Activated CD8-positive, alpha-beta T cell treated with anti-CD3 and anti-CD28 coated beads for 36 hours (primary cell): ENCODE measurements around the gene GIMAP1. TPM values are rescaled to one million over a fixed set of nuclear protein-coding genes. Genes with fewer than 3 reads are reported as not detected.

Experiments used
- ATAC-seq: fragments of 200-7000 bp; cut with Tn5 transposase; one replicate; pipeline ENCODE4 v1.10.0; 2021; ENCODE audit warnings: mild to moderate bottlenecking, moderate library complexity
- CTCF ChIA-PET: fragments of 350-600 bp; sonication (Branson Sonifier 250); formaldehyde crosslinking; loops from one replicate; lab custom pipeline; 2021; ENCODE audit warnings: antibody characterized with exemption; lab: Charles Lee
- POLR2A ChIA-PET: fragments of 350-600 bp; sonication (Branson Sonifier 250); formaldehyde crosslinking; loops from one replicate; lab custom pipeline; 2021; ENCODE audit warnings: antibody characterized with exemption; lab: Charles Lee
- DNase-seq: peaks from one replicate; pipeline ENCODE4 v3.0.0-alpha.2; 2020
- H3K27ac Mint-ChIP-seq: one replicate; pipeline ENCODE4 v1.8.0; 2021; ENCODE audit warnings: mild to moderate bottlenecking, mixed read lengths
- H3K27me3 Mint-ChIP-seq: one replicate; pipeline ENCODE4 v1.8.0; 2021; ENCODE audit warnings: mixed read lengths
- H3K36me3 Mint-ChIP-seq: one replicate; pipeline ENCODE4 v1.8.0; 2021; ENCODE audit warnings: low read depth, mixed read lengths
- H3K4me1 Mint-ChIP-seq: one replicate; pipeline ENCODE4 v1.8.0; 2021; ENCODE audit warnings: low read depth, mixed read lengths
- H3K4me3 Mint-ChIP-seq: one replicate; pipeline ENCODE4 v1.8.0; 2021; ENCODE audit warnings: mild to moderate bottlenecking, moderate library complexity, mixed read lengths
- H3K9me3 Mint-ChIP-seq: one replicate; pipeline ENCODE4 v1.8.0; 2021; ENCODE audit warnings: mixed read lengths
- intact Hi-C: fragments of 100-400 bp; cut with micrococcal nuclease; formaldehyde crosslinking; loops from one replicate; pipeline ENCODE4 v1.10.0; 2022
- total RNA-seq, 2 experiments: library from RNA; stranded (reverse); gene quantifications; one replicate each; pipeline ENCODE4 v1.2.3, GENCODE V29; 2021
- TF ChIP-seq, protein P1 (sequence below): fragments of 200-600 bp; IDR thresholded peaks from one replicate; pipeline ENCODE4 v1.8.0; 2022; ENCODE audit warnings: antibody characterized with exemption, mild to moderate bottlenecking

The GIMAP1 gene
- total RNA-seq, 2 experiments from 2014 or later = 8.7 to 9.3 TPM

GRCh38 chr7:150734254-150734653 is 17.8 kb downstream of the GIMAP1 start:
- ATAC-seq = peak; percentile 7
- POLR2A ChIA-PET = interaction anchor here (0.7 to 6.1 kb wide), 4 partner anchors 7 to 215 kb away, joined by 3 to 63 read pairs (median 10); partner anchors contain the start of gene GIMAP1

DNA sequence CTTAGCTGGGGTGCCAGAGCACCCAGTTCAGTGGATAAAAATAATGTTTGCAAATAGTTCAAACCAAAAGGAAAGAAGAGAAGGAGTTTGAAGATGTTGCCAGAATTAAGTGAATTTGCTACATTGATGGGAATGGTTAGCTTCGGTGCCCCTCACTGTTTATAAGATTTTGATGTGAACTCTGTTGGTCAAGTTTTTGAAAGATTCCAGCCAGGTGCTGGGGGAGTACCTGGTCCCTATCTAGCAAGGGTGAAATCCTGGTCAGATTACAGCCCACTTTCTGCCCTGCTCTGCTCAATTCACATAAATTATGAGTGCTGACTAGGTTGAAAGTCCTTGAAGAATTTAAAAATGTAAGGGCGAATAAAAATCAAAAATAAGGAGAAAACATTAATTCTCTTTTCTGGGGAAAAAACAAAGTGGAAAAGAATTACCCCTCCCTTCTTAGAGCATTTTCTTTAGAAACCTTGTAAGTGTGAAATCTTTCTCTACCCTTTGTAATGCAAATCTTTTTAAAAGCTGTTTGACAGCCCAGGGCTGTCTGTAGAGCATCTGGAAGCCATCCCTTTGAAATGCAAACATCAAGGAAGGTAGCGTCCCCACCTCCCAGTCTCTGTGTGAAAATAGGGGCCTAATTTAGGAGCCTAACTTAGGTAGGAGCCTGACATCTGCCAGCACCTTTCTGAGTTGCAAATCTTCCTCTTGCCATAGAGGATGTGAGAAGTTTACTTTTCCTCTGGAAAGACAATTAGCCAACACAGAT is 19.4 kb downstream of the GIMAP1 start:
- no peaks in the 10 kb centered on the region for H3K27me3 Mint-ChIP-seq
- POLR2A ChIA-PET = interaction anchor here (0.5 to 6.1 kb wide), 8 partner anchors 9 to 168 kb away, joined by 3 to 63 read pairs (median 3); partner anchors contain the start of genes GIMAP1 and GIMAP6
- H3K9me3 Mint-ChIP-seq = peaks cover 7% of the 10 kb centered on the region
- CTCF ChIA-PET = interaction anchor here (1.1 to 2.0 kb wide), 3 partner anchors 20 to 287 kb away, joined by 3 to 6 read pairs (median 4); partner anchors contain the start of gene GIMAP1
- TF ChIP-seq, protein P1, sequence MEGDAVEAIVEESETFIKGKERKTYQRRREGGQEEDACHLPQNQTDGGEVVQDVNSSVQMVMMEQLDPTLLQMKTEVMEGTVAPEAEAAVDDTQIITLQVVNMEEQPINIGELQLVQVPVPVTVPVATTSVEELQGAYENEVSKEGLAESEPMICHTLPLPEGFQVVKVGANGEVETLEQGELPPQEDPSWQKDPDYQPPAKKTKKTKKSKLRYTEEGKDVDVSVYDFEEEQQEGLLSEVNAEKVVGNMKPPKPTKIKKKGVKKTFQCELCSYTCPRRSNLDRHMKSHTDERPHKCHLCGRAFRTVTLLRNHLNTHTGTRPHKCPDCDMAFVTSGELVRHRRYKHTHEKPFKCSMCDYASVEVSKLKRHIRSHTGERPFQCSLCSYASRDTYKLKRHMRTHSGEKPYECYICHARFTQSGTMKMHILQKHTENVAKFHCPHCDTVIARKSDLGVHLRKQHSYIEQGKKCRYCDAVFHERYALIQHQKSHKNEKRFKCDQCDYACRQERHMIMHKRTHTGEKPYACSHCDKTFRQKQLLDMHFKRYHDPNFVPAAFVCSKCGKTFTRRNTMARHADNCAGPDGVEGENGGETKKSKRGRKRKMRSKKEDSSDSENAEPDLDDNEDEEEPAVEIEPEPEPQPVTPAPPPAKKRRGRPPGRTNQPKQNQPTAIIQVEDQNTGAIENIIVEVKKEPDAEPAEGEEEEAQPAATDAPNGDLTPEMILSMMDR = no peak
- peaks cover 69% of the 10 kb centered on the region for H3K4me1 Mint-ChIP-seq
- H3K36me3 Mint-ChIP-seq = peaks cover 29% of the 10 kb centered on the region
- intact Hi-C loops = loop anchor here (5.0 kb wide), 3 partner anchors 168 to 283 kb away; partner anchors contain the start of genes GIMAP4 and GIMAP8
- DNase-seq (no peak), ATAC-seq (no peak)
- peak overlapping the region; percentile 97 for H3K27ac Mint-ChIP-seq
- peak overlapping the region; percentile 89 for H3K4me3 Mint-ChIP-seq

More at GRCh38 chr7:150734254-150734653, 17.8 kb downstream of the GIMAP1 start:
- peak; percentile 72 for DNase-seq
- peaks cover 18% of the 10 kb centered on the region for H3K36me3 Mint-ChIP-seq
- H3K4me1 Mint-ChIP-seq = peaks cover 70% of the 10 kb centered on the region
- no peak overlapping the region for H3K4me3 Mint-ChIP-seq
- intact Hi-C loops = loop anchor here (5.0 kb wide), 1 partner anchor 47 kb away; the partner anchor contains the start of gene GIMAP2
- peak overlapping the region; percentile 97 for H3K27ac Mint-ChIP-seq
- TF ChIP-seq, protein P1 = no peak
- CTCF ChIA-PET = interaction anchor here (1.0 to 1.9 kb wide), 2 partner anchors 16 to 285 kb away, joined by 4 to 6 read pairs; no protein-coding TSS in a partner anchor
- peaks cover 4% of the 10 kb centered on the region for H3K9me3 Mint-ChIP-seq
- no peaks in the 10 kb centered on the region for H3K27me3 Mint-ChIP-seq

DNA sequence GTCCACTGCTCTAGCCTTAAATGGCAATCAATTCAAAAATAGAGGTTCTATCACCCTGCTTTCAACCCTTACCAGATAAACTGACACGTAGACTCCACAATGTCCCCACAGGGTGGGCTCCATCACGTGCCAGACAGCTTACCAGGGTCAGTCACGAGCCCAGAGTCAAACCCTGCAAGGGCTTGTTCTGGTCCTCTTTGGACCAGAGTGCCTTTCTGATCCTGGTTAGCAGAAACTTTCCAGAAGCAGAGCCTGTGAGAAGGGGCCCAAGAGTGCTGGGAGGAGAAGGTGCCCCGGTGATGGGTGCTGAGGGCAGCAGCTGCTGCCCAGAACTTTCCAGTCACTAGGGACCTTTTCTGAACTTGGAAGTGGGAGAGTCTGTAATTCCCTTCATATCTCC is 20.5 kb downstream of the GIMAP1 start:
- ChIA-PET POLR2A (interaction anchor here (0.7 to 3.7 kb wide), 17 partner anchors 11 to 287 kb away, joined by 3 to 39 read pairs (median 10); partner anchors contain the start of genes GIMAP1, GIMAP2, GIMAP4 and GIMAP6), CTCF (interaction anchor here (0.7 to 2.0 kb wide), 5 partner anchors 22 to 288 kb away, joined by 3 to 8 read pairs (median 4); no protein-coding TSS in a partner anchor)
- Mint-ChIP-seq H3K27ac (peak overlapping the region; percentile 97), H3K4me3 (peak overlapping the region; percentile 89), H3K36me3 (peaks cover 39% of the 10 kb centered on the region), H3K4me1 (peaks cover 72% of the 10 kb centered on the region), H3K9me3 (peaks cover 7% of the 10 kb centered on the region), H3K27me3 (no peaks in the 10 kb centered on the region)
- ATAC-seq (peak; percentile 3), DNase-seq (peak; percentile 36)
- intact Hi-C loops = loop anchor here (5.0 kb wide), 3 partner anchors 170 to 285 kb away; partner anchors contain the start of genes GIMAP4 and GIMAP8
- TF ChIP-seq, protein P1 = no peak

DNA sequence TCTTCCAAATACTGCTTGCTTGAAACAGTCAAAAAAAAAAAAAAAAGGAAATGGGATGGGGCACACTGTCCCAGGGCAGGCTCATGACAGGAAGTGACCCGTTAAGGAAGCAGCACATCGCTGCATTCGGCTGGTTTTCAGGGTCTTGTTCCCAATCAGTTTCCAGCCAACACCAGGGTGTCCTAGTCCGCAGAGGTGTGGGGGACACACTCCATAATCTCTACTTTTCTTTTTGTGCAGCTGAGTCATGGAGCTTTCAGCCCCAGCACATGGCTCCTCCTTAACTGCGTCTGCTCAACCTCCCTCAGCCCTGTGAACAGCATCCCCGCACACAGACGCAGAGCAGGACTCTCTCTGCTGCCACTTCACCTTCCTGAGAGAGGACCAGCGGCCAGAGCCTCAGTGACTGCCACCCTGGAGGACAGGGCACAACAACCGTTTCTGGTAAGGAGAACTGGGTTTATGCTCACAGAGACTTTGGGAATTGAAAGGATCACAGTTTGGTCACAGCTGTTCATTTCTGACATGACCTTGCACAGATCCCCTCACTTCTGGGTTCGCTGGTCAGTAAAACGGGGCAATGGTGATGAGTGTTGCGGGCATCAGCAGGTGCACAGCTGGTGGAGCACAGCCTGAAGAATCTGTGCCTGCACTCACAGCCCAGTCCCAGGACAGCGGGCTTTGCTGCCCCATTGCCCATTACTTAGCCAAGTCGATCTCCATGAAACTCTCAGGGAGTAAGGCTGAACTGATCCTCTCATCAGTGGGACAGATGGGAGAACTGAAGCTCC is 21.0 kb downstream of the GIMAP1 start, which contains the start of gene GIMAP5:
GIMAP5 (plus strand) TSS at position 154 of the 791 bp plus-strand sequence. CDS start 3,467 bp downstream, outside the sequence.
- Mint-ChIP-seq H3K36me3 (peaks cover 45% of the 10 kb centered on the region), H3K4me1 (peaks cover 72% of the 10 kb centered on the region)
- POLR2A ChIA-PET = interaction anchor here (0.6 to 3.7 kb wide), 25 partner anchors 10 to 288 kb away, joined by 3 to 39 read pairs (median 7); partner anchors contain the start of genes GIMAP1, GIMAP2, GIMAP4 and GIMAP6

More for the DNA sequence above, 21.0 kb downstream of the GIMAP1 start, which contains the start of gene GIMAP5:
- Mint-ChIP-seq H3K27me3 (no peaks in the 10 kb centered on the region), H3K4me3 (peak within 1 kb of the TSS; percentile 89), H3K27ac (peak within 1 kb of the TSS; percentile 97), H3K9me3 (peaks cover 7% of the 10 kb centered on the region)
- TF ChIP-seq, protein P1 = no peak
- intact Hi-C loops = loop anchor here (2.0 to 5.0 kb wide), 5 partner anchors 17 to 285 kb away; partner anchors contain the start of genes GIMAP4 and GIMAP8
- ATAC-seq (peak; percentile 60), DNase-seq (peak; percentile 70)
- CTCF ChIA-PET = interaction anchor here (0.6 to 2.0 kb wide), 7 partner anchors 18 to 289 kb away, joined by 3 to 8 read pairs (median 4); no protein-coding TSS in a partner anchor
